Ishikawa (cell line): Measurements from ENCODE around the gene TMEM171.

Experiments
- CREB1 ChIP-seq: IDR thresholded peaks from 2 replicates; pipeline ENCODE4 v1.6.1; 2012; ENCODE audit warnings: low read depth
- EP300 ChIP-seq: IDR thresholded peaks from 2 replicates; pipeline ENCODE4 v1.6.1; 2012; ENCODE audit warnings: borderline replicate concordance
- RAD21 ChIP-seq: IDR thresholded peaks from 2 replicates; pipeline ENCODE4 v1.6.1; 2012; ENCODE audit warnings: low read depth
- YY1 ChIP-seq: IDR thresholded peaks from 2 replicates; pipeline ENCODE4 v1.6.1; 2012; ENCODE audit warnings: low read depth
- TF ChIP-seq, protein P1 (sequence below): IDR thresholded peaks from 2 replicates; pipeline ENCODE4 v1.6.1; 2012
- TF ChIP-seq, protein P2 (sequence below): IDR thresholded peaks from 2 replicates; pipeline ENCODE4 v1.6.1; 2012
- TF ChIP-seq, protein P3 (sequence below): IDR thresholded peaks from 2 replicates; pipeline ENCODE4 v1.6.1; 2012; ENCODE audit warnings: low read depth, mild to moderate bottlenecking

DNA sequence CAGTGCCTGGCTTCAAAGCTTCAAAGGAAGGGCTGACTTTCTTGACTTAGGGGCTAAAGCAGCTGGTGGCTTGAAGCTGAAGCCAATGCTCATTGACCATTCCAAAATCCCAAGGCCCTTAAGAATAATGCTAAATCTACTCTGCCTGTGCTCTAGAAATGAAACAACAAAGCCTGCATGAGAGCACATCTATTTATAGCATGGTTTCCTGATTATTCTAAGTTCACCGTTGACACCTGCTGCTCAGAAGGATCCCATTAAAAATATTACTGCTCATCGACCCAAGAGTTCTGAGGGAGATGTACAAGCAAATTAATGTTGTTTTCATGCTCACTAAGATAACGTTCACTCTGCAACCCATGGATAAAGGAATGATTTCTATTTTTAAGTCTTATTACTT, 59.4 kb downstream of the TMEM171 start:
- TF ChIP-seq, protein P1, sequence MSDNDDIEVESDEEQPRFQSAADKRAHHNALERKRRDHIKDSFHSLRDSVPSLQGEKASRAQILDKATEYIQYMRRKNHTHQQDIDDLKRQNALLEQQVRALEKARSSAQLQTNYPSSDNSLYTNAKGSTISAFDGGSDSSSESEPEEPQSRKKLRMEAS = no peak
- no peak for TF ChIP-seq CREB1
- TF ChIP-seq EP300 = no peak
- TF ChIP-seq, protein P2, sequence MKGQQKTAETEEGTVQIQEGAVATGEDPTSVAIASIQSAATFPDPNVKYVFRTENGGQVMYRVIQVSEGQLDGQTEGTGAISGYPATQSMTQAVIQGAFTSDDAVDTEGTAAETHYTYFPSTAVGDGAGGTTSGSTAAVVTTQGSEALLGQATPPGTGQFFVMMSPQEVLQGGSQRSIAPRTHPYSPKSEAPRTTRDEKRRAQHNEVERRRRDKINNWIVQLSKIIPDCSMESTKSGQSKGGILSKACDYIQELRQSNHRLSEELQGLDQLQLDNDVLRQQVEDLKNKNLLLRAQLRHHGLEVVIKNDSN = no peak
- no peak for TF ChIP-seq YY1
- TF ChIP-seq, protein P3, sequence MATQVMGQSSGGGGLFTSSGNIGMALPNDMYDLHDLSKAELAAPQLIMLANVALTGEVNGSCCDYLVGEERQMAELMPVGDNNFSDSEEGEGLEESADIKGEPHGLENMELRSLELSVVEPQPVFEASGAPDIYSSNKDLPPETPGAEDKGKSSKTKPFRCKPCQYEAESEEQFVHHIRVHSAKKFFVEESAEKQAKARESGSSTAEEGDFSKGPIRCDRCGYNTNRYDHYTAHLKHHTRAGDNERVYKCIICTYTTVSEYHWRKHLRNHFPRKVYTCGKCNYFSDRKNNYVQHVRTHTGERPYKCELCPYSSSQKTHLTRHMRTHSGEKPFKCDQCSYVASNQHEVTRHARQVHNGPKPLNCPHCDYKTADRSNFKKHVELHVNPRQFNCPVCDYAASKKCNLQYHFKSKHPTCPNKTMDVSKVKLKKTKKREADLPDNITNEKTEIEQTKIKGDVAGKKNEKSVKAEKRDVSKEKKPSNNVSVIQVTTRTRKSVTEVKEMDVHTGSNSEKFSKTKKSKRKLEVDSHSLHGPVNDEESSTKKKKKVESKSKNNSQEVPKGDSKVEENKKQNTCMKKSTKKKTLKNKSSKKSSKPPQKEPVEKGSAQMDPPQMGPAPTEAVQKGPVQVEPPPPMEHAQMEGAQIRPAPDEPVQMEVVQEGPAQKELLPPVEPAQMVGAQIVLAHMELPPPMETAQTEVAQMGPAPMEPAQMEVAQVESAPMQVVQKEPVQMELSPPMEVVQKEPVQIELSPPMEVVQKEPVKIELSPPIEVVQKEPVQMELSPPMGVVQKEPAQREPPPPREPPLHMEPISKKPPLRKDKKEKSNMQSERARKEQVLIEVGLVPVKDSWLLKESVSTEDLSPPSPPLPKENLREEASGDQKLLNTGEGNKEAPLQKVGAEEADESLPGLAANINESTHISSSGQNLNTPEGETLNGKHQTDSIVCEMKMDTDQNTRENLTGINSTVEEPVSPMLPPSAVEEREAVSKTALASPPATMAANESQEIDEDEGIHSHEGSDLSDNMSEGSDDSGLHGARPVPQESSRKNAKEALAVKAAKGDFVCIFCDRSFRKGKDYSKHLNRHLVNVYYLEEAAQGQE = no peak
- TF ChIP-seq RAD21 = no peak
